Right ventricle myocardium inferior (tissue), 1 donor: ENCODE measurements around the gene EIF3M. TPM values are rescaled to one million over a fixed set of nuclear protein-coding genes. Genes with fewer than 3 reads are reported as not detected.
"Not testable (repeated sequence)": the region's sequence is repeated elsewhere in the genome, so short reads cannot be mapped to it uniquely, and the experiment has no call there.

Experiments
- ATAC-seq: fragments of 200-7000 bp; cut with Tn5 transposase; one replicate; pipeline ENCODE4 v1.9.1; 2020; ENCODE audit warnings: mild to moderate bottlenecking, moderate library complexity
- DNase-seq: peaks from one replicate; pipeline ENCODE4 v3.0.0; 2021; ENCODE audit errors: missing footprints
- intact Hi-C: fragments of 100-400 bp; cut with DNase I; formaldehyde crosslinking; loops from one replicate; pipeline ENCODE4 v1.11.0; 2022
- total RNA-seq: library from RNA; stranded (reverse); fragmentation: NEBNext Ultra II Directional; extraction: Animal tissue kit (Norgen Biotek cat#: 25700); gene quantifications from one replicate; pipeline ENCODE4 v1.2.1, GENCODE V29; 2021
- donor health status: DM: no; HTN: yes; CAD: no; lungs with severe emphysema.

Gene EIF3M
- total RNA-seq, 1 donor from 2014 or later = 185 TPM

- DNase-seq (no peak), ATAC-seq (no peak)
- intact Hi-C loops = loop anchor here (10.0 kb wide), 2 partner anchors 150 to 310 kb away; partner anchors contain the start of genes QSER1 and WT1
These were observed 1.3 kb downstream of the EIF3M start for GRCh38 chr11:32584921-32585320.

GRCh38 chr11:32586576-32587190, 3.1 kb downstream of the EIF3M start:
- intact Hi-C loops = loop anchor here (10.0 kb wide), 2 partner anchors 152 to 308 kb away; partner anchors contain the start of genes QSER1 and WT1
- DNase-seq (no peak), ATAC-seq (no peak)

- ATAC-seq = no peak
- intact Hi-C loops = no loop called here
These were observed 10.6 kb downstream of the EIF3M start for GRCh38 chr11:32594272-32594671.

GRCh38 chr11:32596114-32596513, 12.5 kb downstream of the EIF3M start:
- DNase-seq, ATAC-seq, intact Hi-C loops: not testable (repeated sequence)

More at GRCh38 chr11:32594272-32594671, 10.6 kb downstream of the EIF3M start:
- no peak for DNase-seq

GRCh38 chr11:32597921-32598320, 14.3 kb downstream of the EIF3M start:
- intact Hi-C loops = no loop called here
- DNase-seq (no peak), ATAC-seq (no peak)

- intact Hi-C loops = no loop called here
- DNase-seq (no peak), ATAC-seq (no peak)
These were observed 19.2 kb downstream of the EIF3M start for GRCh38 chr11:32602657-32603415.

GRCh38 chr11:32606220-32606619, 22.6 kb downstream of the EIF3M start:
- DNase-seq = no peak
- intact Hi-C loops = no loop called here
- no peak for ATAC-seq

- ATAC-seq, intact Hi-C loops, DNase-seq: not testable (repeated sequence)
These were observed 25.2 kb downstream of the EIF3M start for GRCh38 chr11:32608826-32609225.

GRCh38 chr11:32610797-32611352, 27.2 kb downstream of the EIF3M start:
- ATAC-seq (no peak), DNase-seq (no peak)
- intact Hi-C loops = no loop called here

- intact Hi-C loops = no loop called here
- DNase-seq = no peak
- no peak for ATAC-seq
These were observed 30.0 kb downstream of the EIF3M start for GRCh38 chr11:32613500-32614151.

- DNase-seq (no peak), ATAC-seq (no peak)
- intact Hi-C loops = no loop called here
These were observed 31.8 kb downstream of the EIF3M start for GRCh38 chr11:32615422-32615821.

- intact Hi-C loops = no loop called here
- DNase-seq = no peak
- ATAC-seq = no peak
These were observed 33.3 kb downstream of the EIF3M start for GRCh38 chr11:32616903-32617302.

- ATAC-seq (no peak), DNase-seq (no peak)
- intact Hi-C loops = no loop called here
These were observed 47.2 kb downstream of the EIF3M start for GRCh38 chr11:32630844-32631243.

GRCh38 chr11:32635819-32636218, 52.2 kb downstream of the EIF3M start:
- intact Hi-C loops = no loop called here
- no peak for ATAC-seq
- no peak for DNase-seq

- ATAC-seq (no peak), DNase-seq (no peak)
- intact Hi-C loops = no loop called here
These were observed 57.7 kb downstream of the EIF3M start for GRCh38 chr11:32641361-32641760.

GRCh38 chr11:32643526-32643925, 59.9 kb downstream of the EIF3M start:
- no peak for ATAC-seq

More at GRCh38 chr11:32643526-32643925, 59.9 kb downstream of the EIF3M start:
- no peak for DNase-seq
- intact Hi-C loops = no loop called here
